ENCODE measurements around the gene LYRM1. TPM values are rescaled to one million over a fixed set of nuclear protein-coding genes. Genes with fewer than 3 reads are reported as not detected.

LYRM1 gene
- total and polyA plus RNA-seq, 2 of the 4 experiments (the other 2 are of a cell fraction) = 19.0 to 35.0 TPM

- H3K4me2 ChIP-seq (ENCODE audit: low read depth, low read length) = no peak overlapping the region
Measured at GRCh38 chr16:20853143-20853542, 47.4 kb upstream of the LYRM1 start.

More at GRCh38 chr16:20853143-20853542, 47.4 kb upstream of the LYRM1 start:
- intact Hi-C loops (cut with micrococcal nuclease) (loop anchor here (5.0 kb wide), 1 partner anchor 94 kb away; no protein-coding TSS in a partner anchor), dilution Hi-C loops (cut with HindIII; ENCODE audit: low sequenced_read_pairs, unreplicated experiment) (no loop called here), in situ Hi-C loops (cut with MboI; ENCODE audit: low sequenced_read_pairs) (loop anchor here (5.0 kb wide), 3 partner anchors 234 to 444 kb away; partner anchors contain the start of gene LDAF1)
- Histone ChIP-seq H3K9ac (ENCODE audit: low read depth, low read length) (no peak overlapping the region), H2AK9ac (replicated peaks; ENCODE audit: low read depth, low read length, poor library complexity) (peak overlapping the region; percentile 7), H3K79me1 (ENCODE audit: low read depth in 1 of 2, low read length in 2 of 2) (peaks cover 22 to 51% of the 10 kb centered on the region in 2 experiments; a peak in 3 of 4 replicates), H4K5ac (ENCODE audit: low read depth, low read length) (no peak overlapping the region), H3K14ac (replicated peaks; ENCODE audit: low read depth, low read length) (0 out of 2 replicates have a peak overlapping the region, but pooled peaks have one; percentile 8), H3K27ac (ENCODE audit: insufficient read depth, low read length) (peak overlapping the region; percentile 42; the same call in 1 of the 2 replicates), H3K4ac (ENCODE audit: low read depth, low read length) (peak overlapping the region; percentile 42), H3K56ac (ENCODE audit: extremely low read depth, insufficient read depth, low read length) (no peak overlapping the region), H3K18ac (ENCODE audit: low read depth, low read length) (no peak overlapping the region), H2AFZ (replicated peaks; ENCODE audit: low read length, poor library complexity) (no peak overlapping the region), H2BK20ac (ENCODE audit: low read depth, low read length) (no peak overlapping the region), H4K91ac (ENCODE audit: insufficient read depth, low read depth, low read length) (peak overlapping the region; percentile 13; the same call in 1 of the 2 replicates), H2BK120ac (ENCODE audit: low read depth, low read length) (no peak overlapping the region), H3K4me1 (ENCODE audit: control insufficient read depth, insufficient read depth, low read length) (peaks cover 13% of the 10 kb centered on the region), H2BK5ac (ENCODE audit: low read depth, low read length, poor library complexity, severe bottlenecking) (peak overlapping the region; percentile 55), H4K20me1 (ENCODE audit: insufficient read depth, low read length) (no peaks in the 10 kb centered on the region), H3K4me3 (ENCODE audit: insufficient read depth, low read depth, low read length) (no peak overlapping the region), H2BK15ac (ENCODE audit: low read depth, low read length) (peak overlapping the region; percentile 25; the same call in 2 of the 3 replicates), H3K9me3 (ENCODE audit: control insufficient read depth, insufficient read depth, low read length) (no peaks in the 10 kb centered on the region), H3K36me3 (ENCODE audit: control insufficient read depth, insufficient read depth, low read length) (peaks cover 18% of the 10 kb centered on the region), H3K27me3 (ENCODE audit: control insufficient read depth, insufficient read depth, low read length) (no peaks in the 10 kb centered on the region), H3K23ac (ENCODE audit: low read depth, low read length) (peak overlapping the region; percentile 6; the same call in 1 of the 2 replicates), H2AK5ac (ENCODE audit: low read depth, low read length) (peak overlapping the region; percentile 22; the same call in 1 of the 2 replicates), H4K8ac (ENCODE audit: low read depth in 2 of 2, low read length in 2 of 2) (peak overlapping the region in 1 of 2 experiments; percentile 13; a peak in 1 of 4 replicates), H3K9me1 (ENCODE audit: insufficient read depth, low read length) (peaks cover 10% of the 10 kb centered on the region)
- ChIA-PET POLR2A (ENCODE audit: unreplicated experiment) (no interaction called here), CTCF (interaction anchor here (0.8 kb wide), 1 partner anchor 21 kb away, joined by 3 read pairs; no protein-coding TSS in a partner anchor)
- BruUV-seq (replicated peaks) = no TSS peak
- ATAC-seq (ENCODE audit: low read depth) (no peak), DNase-seq (no peak)
- no peak for TF ChIP-seq CEBPB (IDR thresholded peaks at IDR 0.05; ENCODE audit: low read depth, low read length)
- WGBS, 2 experiments (ENCODE audit: extremely low coverage in 2 of 2, insufficient read length in 1 of 2) = no CpG with 5 or more reads among the region's 5 CpGs

Measured in IMR-90 (cell line).